Vagina (tissue), 2 donors: ENCODE results near the gene AHR.

Experiments
- POLR2A ChIP-seq, 2 donors: fragments of 450-650 bp; IDR thresholded peaks; one replicate each; pipeline ENCODE4 v1.6.1; 2017; ENCODE audit warnings: antibody characterized with exemption in 2 of 2, mild to moderate bottlenecking in 2 of 2, moderate library complexity in 2 of 2
- POLR2AphosphoS5 ChIP-seq, 2 donors: sonication (generic); formaldehyde crosslinking; IDR thresholded peaks; one replicate each; pipeline ENCODE4 v1.9.0; 2017; ENCODE audit warnings: antibody characterized with exemption in 2 of 2, mild to moderate bottlenecking in 2 of 2, low read depth in 1 of 2; ENCODE audit not compliant: insufficient read depth in 1 of 2
- TF ChIP-seq, protein P1 (sequence below), 3 experiments: fragments of 450-650 bp in 2 of 3; fragments of 200-600 bp in 1 of 3; sonication (generic) in 1 of 3; IDR thresholded peaks; one replicate each; pipeline ENCODE4 v1.5.1; 2017 to 2019; ENCODE audit warnings: antibody characterized with exemption in 3 of 3, mild to moderate bottlenecking in 2 of 3, moderate library complexity in 2 of 3

DNA sequence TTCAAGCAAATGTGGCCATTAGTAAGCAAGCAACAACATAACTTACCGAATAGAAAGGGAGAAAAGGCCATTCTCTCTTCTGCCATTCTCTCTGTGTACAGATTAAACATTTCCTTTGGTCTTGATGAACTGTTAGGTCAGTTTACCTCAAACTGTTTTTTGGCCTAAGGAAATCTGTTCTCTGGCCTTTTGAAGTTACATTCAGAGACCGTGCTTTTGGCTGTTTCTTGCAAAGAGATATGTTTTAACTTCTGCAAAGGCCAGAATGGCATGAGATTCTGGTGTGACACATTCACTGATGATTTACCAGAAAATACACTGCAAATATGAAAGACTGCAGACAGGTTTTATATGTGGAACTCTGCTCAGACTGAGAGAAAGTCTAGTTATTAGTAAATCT lies 22.2 kb downstream of the AHR start:
- TF ChIP-seq, protein P1, sequence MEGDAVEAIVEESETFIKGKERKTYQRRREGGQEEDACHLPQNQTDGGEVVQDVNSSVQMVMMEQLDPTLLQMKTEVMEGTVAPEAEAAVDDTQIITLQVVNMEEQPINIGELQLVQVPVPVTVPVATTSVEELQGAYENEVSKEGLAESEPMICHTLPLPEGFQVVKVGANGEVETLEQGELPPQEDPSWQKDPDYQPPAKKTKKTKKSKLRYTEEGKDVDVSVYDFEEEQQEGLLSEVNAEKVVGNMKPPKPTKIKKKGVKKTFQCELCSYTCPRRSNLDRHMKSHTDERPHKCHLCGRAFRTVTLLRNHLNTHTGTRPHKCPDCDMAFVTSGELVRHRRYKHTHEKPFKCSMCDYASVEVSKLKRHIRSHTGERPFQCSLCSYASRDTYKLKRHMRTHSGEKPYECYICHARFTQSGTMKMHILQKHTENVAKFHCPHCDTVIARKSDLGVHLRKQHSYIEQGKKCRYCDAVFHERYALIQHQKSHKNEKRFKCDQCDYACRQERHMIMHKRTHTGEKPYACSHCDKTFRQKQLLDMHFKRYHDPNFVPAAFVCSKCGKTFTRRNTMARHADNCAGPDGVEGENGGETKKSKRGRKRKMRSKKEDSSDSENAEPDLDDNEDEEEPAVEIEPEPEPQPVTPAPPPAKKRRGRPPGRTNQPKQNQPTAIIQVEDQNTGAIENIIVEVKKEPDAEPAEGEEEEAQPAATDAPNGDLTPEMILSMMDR (IDR thresholded peaks at IDR 0.05) = no peak
- TF ChIP-seq POLR2A (IDR thresholded peaks at IDR 0.05) = no peak
- TF ChIP-seq POLR2AphosphoS5 (IDR thresholded peaks at IDR 0.05; ENCODE audit: insufficient read depth in 1 of 2, low read depth in 1 of 2) = no peak
